HL-60 (cell line): ENCODE data around the gene SLC5A6.

Experiments
- DNase-seq, 2 experiments: peaks; one replicate each; pipeline ENCODE4 v3.0.0-alpha.2; 2010 to 2020; ENCODE audit warnings: low read depth in 1 of 2, low spot score in 1 of 2
- H3K27ac ChIP-seq: fragments of 250-450 bp; sonication (Bioruptor Pico); replicated peaks from 2 replicates; pipeline ENCODE4 v1.5.1; 2020; ENCODE audit warnings: mild to moderate bottlenecking, moderate library complexity
- H3K27me3 ChIP-seq: fragments of 250-450 bp; sonication (Bioruptor Pico); 2 replicates; pipeline ENCODE4 v1.5.1; 2021; ENCODE audit warnings: mild to moderate bottlenecking, moderate library complexity; ENCODE audit not compliant: insufficient read depth, poor library complexity, severe bottlenecking
- H3K4me3 ChIP-seq: replicated peaks from 2 replicates; pipeline ENCODE4 v1.5.1; 2011; ENCODE audit warnings: mild to moderate bottlenecking, control low read depth, low read length; ENCODE audit not compliant: insufficient read depth
- CTCF ChIP-seq: IDR thresholded peaks from one replicate; pipeline ENCODE4 v1.5.1; 2011; ENCODE audit warnings: low read length, control low read depth, inconsistent platforms; ENCODE audit not compliant: insufficient read depth
- GABPA ChIP-seq: IDR thresholded peaks from 2 replicates; pipeline ENCODE4 v1.6.1; 2012; ENCODE audit warnings: low read depth
- POLR2AphosphoS5 ChIP-seq: IDR thresholded peaks from 2 replicates; pipeline ENCODE4 v1.6.1; 2012; ENCODE audit warnings: low read depth
- REST ChIP-seq: IDR thresholded peaks from 2 replicates; pipeline ENCODE4 v1.6.1; 2012; ENCODE audit warnings: low read depth; ENCODE audit not compliant: insufficient replicate concordance
- SPI1 ChIP-seq: IDR thresholded peaks from 2 replicates; pipeline ENCODE4 v1.6.1; 2012; ENCODE audit warnings: low read depth, mild to moderate bottlenecking, borderline replicate concordance

Gene SLC5A6

GRCh38 chr2:27223416-27223815 lies 11.3 kb upstream of the SLC5A6 start:
- Histone ChIP-seq H3K27ac (no peak overlapping the region), H3K4me3 (no peak overlapping the region), H3K27me3 (no peaks in the 10 kb centered on the region)
- TF ChIP-seq SPI1 (no peak), POLR2AphosphoS5 (no peak)
- no peak for DNase-seq

- DNase-seq: no peak
- Histone ChIP-seq H3K27ac (no peak overlapping the region), H3K27me3 (no peaks in the 10 kb centered on the region), H3K4me3 (no peak overlapping the region)
- TF ChIP-seq POLR2AphosphoS5 (no peak), REST (no peak)
Measured at GRCh38 chr2:27222407-27222806, 10.3 kb upstream of the SLC5A6 start.

- no peaks in the 10 kb centered on the region for H3K27me3 ChIP-seq
- H3K4me3 ChIP-seq: no peak overlapping the region
- no peak for TF ChIP-seq SPI1
- no peak for TF ChIP-seq CTCF
- no peak for TF ChIP-seq POLR2AphosphoS5
- TF ChIP-seq REST: no peak
- TF ChIP-seq GABPA: no peak
- no peak for DNase-seq
- H3K27ac ChIP-seq: no peak overlapping the region
Measured at GRCh38 chr2:27221166-27221565, 9.1 kb upstream of the SLC5A6 start.

GRCh38 chr2:27220091-27220490 lies 8.0 kb upstream of the SLC5A6 start:
- no peak for TF ChIP-seq CTCF
- TF ChIP-seq POLR2AphosphoS5: no peak
- no peak for TF ChIP-seq GABPA
- TF ChIP-seq SPI1: no peak
- no peak for TF ChIP-seq REST
- DNase-seq: no peak
- H3K27ac ChIP-seq: no peak overlapping the region

More at GRCh38 chr2:27220091-27220490, 8.0 kb upstream of the SLC5A6 start:
- Histone ChIP-seq H3K27me3 (no peaks in the 10 kb centered on the region), H3K4me3 (no peak overlapping the region)
